Ishikawa (cell line): ENCODE measurements around the gene AKR1A1.

Source experiments
- CEBPB ChIP-seq: IDR thresholded peaks from 2 replicates; pipeline ENCODE4 v1.6.1; 2012
- CREB1 ChIP-seq: IDR thresholded peaks from 2 replicates; pipeline ENCODE4 v1.6.1; 2012; ENCODE audit warnings: low read depth
- EGR1 ChIP-seq: IDR thresholded peaks from 2 replicates; pipeline ENCODE4 v1.6.1; 2012
- EP300 ChIP-seq: IDR thresholded peaks from 2 replicates; pipeline ENCODE4 v1.6.1; 2012; ENCODE audit warnings: borderline replicate concordance
- FOXM1 ChIP-seq: IDR thresholded peaks from 2 replicates; pipeline ENCODE4 v1.6.1; 2012; ENCODE audit warnings: low read depth, borderline replicate concordance
- NFIC ChIP-seq: IDR thresholded peaks from 2 replicates; pipeline ENCODE4 v1.6.1; 2012
- TAF1 ChIP-seq: IDR thresholded peaks from 2 replicates; pipeline ENCODE4 v1.6.1; 2012; ENCODE audit warnings: low read depth, mild to moderate bottlenecking
- TCF12 ChIP-seq: IDR thresholded peaks from 2 replicates; pipeline ENCODE4 v1.6.1; 2012; ENCODE audit warnings: low read depth
- TEAD4 ChIP-seq: IDR thresholded peaks from 2 replicates; pipeline ENCODE4 v1.6.1; 2012
- ZBTB7A ChIP-seq: IDR thresholded peaks from 2 replicates; pipeline ENCODE4 v1.6.1; 2012; ENCODE audit warnings: low read depth
- TF ChIP-seq, protein P1 (sequence below): IDR thresholded peaks from 2 replicates; pipeline ENCODE4 v1.6.1; 2012
- TF ChIP-seq, protein P2 (sequence below): IDR thresholded peaks from 2 replicates; pipeline ENCODE4 v1.6.1; 2012
- TF ChIP-seq, protein P3 (sequence below): IDR thresholded peaks from 2 replicates; pipeline ENCODE4 v1.6.1; 2012; ENCODE audit warnings: low read depth, mild to moderate bottlenecking

AKR1A1 gene

DNA sequence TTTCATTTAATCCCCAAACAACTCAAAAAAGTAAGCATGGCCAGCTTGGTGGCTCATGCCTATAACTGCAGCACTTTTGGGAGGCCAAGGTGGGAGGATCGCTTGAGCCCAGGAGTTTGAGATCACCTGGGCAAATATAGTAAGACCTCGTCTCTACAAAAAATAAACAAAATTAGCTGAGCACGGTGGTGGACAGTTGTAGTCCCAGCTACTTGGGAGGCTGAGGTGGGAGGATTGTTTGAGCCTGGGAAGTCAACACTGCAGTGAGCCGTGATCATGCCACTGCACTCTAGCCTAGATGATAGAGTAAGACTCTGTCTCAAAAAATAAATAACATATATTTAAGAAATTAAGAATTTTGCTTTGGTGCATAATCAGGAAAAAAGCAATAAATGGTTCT lies 6.1 kb upstream of the AKR1A1 start:
- TF ChIP-seq, protein P1, sequence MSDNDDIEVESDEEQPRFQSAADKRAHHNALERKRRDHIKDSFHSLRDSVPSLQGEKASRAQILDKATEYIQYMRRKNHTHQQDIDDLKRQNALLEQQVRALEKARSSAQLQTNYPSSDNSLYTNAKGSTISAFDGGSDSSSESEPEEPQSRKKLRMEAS, result no peak
- TF ChIP-seq, protein P2, sequence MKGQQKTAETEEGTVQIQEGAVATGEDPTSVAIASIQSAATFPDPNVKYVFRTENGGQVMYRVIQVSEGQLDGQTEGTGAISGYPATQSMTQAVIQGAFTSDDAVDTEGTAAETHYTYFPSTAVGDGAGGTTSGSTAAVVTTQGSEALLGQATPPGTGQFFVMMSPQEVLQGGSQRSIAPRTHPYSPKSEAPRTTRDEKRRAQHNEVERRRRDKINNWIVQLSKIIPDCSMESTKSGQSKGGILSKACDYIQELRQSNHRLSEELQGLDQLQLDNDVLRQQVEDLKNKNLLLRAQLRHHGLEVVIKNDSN, result no peak
- TF ChIP-seq, protein P3, sequence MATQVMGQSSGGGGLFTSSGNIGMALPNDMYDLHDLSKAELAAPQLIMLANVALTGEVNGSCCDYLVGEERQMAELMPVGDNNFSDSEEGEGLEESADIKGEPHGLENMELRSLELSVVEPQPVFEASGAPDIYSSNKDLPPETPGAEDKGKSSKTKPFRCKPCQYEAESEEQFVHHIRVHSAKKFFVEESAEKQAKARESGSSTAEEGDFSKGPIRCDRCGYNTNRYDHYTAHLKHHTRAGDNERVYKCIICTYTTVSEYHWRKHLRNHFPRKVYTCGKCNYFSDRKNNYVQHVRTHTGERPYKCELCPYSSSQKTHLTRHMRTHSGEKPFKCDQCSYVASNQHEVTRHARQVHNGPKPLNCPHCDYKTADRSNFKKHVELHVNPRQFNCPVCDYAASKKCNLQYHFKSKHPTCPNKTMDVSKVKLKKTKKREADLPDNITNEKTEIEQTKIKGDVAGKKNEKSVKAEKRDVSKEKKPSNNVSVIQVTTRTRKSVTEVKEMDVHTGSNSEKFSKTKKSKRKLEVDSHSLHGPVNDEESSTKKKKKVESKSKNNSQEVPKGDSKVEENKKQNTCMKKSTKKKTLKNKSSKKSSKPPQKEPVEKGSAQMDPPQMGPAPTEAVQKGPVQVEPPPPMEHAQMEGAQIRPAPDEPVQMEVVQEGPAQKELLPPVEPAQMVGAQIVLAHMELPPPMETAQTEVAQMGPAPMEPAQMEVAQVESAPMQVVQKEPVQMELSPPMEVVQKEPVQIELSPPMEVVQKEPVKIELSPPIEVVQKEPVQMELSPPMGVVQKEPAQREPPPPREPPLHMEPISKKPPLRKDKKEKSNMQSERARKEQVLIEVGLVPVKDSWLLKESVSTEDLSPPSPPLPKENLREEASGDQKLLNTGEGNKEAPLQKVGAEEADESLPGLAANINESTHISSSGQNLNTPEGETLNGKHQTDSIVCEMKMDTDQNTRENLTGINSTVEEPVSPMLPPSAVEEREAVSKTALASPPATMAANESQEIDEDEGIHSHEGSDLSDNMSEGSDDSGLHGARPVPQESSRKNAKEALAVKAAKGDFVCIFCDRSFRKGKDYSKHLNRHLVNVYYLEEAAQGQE, result no peak
- TF ChIP-seq CREB1, result no peak

DNA sequence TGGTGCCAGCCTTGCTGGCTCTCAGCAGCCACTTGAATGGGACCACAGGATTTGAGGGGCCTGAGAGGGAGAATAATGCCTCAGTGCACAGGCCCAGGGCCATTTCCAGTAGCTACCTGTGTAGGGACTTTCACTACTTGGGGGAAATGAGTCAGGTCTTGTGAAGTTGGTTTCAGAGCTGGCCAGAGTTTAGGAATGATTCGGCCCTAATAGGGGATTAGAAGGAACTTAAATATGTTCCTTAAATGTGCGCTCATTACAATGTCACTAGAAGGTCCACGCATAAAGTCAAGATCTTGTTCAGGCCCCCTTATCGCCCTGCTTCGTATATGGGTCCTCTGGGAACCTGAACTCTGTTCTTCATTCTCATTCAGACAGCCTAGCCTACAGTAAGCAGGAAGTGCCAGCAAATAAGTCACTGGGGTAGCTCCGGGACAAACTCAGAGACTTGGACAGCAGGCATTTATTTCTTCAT lies 5.6 kb upstream of the AKR1A1 start:
- no peak for TF ChIP-seq NFIC
- no peak for TF ChIP-seq CREB1
- TF ChIP-seq FOXM1, result no peak
- no peak for TF ChIP-seq EGR1
- TF ChIP-seq, protein P1, result no peak
- TF ChIP-seq, protein P3, result no peak
- no peak for TF ChIP-seq CEBPB
- TF ChIP-seq, protein P2, result no peak
- no peak for TF ChIP-seq EP300
- TF ChIP-seq TEAD4, result no peak

GRCh38 chr1:45545553-45546310 lies 4.9 kb upstream of the AKR1A1 start:
- TF ChIP-seq, protein P3, result no peak
- no peak for TF ChIP-seq FOXM1
- no peak for TF ChIP-seq NFIC
- TF ChIP-seq, protein P1, result no peak
- no peak for TF ChIP-seq TAF1

- no peak for TF ChIP-seq NFIC
- TF ChIP-seq TEAD4, result no peak
- TF ChIP-seq CEBPB, result no peak
- no peak for TF ChIP-seq TCF12
- no peak for TF ChIP-seq EGR1
- TF ChIP-seq, protein P1, result no peak
- TF ChIP-seq ZBTB7A, result no peak
- TF ChIP-seq, protein P3, result no peak
These were observed 1.1 kb downstream of the AKR1A1 start for GRCh38 chr1:45551684-45552083.
